ENCODE results near the gene MDM2. TPM values are rescaled to one million over a fixed set of nuclear protein-coding genes. Genes with fewer than 3 reads are reported as not detected.

MDM2 gene
- total and polyA plus RNA-seq, 2 experiments from 2014 or later: 23.7 to 70.3 TPM

GRCh38 chr12:68762691-68763090 lies 45.3 kb upstream of the MDM2 start:
- peaks cover 17% of the 10 kb centered on the region for H3K36me3 ChIP-seq
- H3K27ac ChIP-seq: no peak overlapping the region
- H3K4me1 ChIP-seq (ENCODE audit: low read depth): no peaks in the 10 kb centered on the region
- TF ChIP-seq, protein P1, sequence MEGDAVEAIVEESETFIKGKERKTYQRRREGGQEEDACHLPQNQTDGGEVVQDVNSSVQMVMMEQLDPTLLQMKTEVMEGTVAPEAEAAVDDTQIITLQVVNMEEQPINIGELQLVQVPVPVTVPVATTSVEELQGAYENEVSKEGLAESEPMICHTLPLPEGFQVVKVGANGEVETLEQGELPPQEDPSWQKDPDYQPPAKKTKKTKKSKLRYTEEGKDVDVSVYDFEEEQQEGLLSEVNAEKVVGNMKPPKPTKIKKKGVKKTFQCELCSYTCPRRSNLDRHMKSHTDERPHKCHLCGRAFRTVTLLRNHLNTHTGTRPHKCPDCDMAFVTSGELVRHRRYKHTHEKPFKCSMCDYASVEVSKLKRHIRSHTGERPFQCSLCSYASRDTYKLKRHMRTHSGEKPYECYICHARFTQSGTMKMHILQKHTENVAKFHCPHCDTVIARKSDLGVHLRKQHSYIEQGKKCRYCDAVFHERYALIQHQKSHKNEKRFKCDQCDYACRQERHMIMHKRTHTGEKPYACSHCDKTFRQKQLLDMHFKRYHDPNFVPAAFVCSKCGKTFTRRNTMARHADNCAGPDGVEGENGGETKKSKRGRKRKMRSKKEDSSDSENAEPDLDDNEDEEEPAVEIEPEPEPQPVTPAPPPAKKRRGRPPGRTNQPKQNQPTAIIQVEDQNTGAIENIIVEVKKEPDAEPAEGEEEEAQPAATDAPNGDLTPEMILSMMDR (IDR thresholded peaks at IDR 0.05; ENCODE audit: low read depth, low read length): no peak
- no peaks in the 10 kb centered on the region for H3K9me3 ChIP-seq (ENCODE audit: low read depth)
- H3K27me3 ChIP-seq: no peaks in the 10 kb centered on the region
- no peak overlapping the region for H3K4me3 ChIP-seq
- DNase-seq (ENCODE audit: low read depth in 1 of 2, low spot score in 1 of 2): no peak

GRCh38 chr12:68765696-68766095 lies 42.3 kb upstream of the MDM2 start:
- Histone ChIP-seq H3K36me3 (peaks cover 9% of the 10 kb centered on the region), H3K9me3 (ENCODE audit: low read depth) (no peaks in the 10 kb centered on the region), H3K4me3 (no peak overlapping the region), H3K4me1 (ENCODE audit: low read depth) (no peaks in the 10 kb centered on the region), H3K27ac (no peak overlapping the region), H3K27me3 (no peaks in the 10 kb centered on the region)
- TF ChIP-seq, protein P1 (IDR thresholded peaks at IDR 0.05; ENCODE audit: low read depth, low read length): no peak
- no peak for DNase-seq (ENCODE audit: low read depth in 1 of 2, low spot score in 1 of 2)

DNA sequence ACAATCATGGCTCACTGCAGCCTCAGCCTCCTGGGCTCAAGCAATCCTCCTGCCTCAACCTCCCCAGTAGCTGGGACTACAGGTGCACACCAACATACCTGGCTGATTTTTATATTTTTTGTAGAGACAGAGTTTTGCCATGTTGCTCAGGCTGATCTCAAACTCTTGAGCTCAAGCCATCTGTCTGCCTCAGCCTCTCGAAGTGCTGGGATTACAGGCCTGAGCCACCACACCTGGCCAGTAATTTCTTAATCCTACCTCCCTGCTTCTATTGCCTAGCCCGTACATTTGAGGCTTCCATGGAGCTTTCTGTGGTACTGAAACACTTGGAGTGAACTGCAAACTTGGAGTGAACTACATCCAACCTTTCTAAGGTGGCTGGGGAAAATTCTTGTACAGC lies 41.3 kb upstream of the MDM2 start:
- no peaks in the 10 kb centered on the region for H3K9me3 ChIP-seq (ENCODE audit: low read depth)
- no peak for DNase-seq (ENCODE audit: low read depth in 1 of 2, low spot score in 1 of 2)
- H3K4me3 ChIP-seq: no peak overlapping the region
- no peaks in the 10 kb centered on the region for H3K27me3 ChIP-seq
- H3K36me3 ChIP-seq: peaks cover 9% of the 10 kb centered on the region
- no peaks in the 10 kb centered on the region for H3K4me1 ChIP-seq (ENCODE audit: low read depth)
- TF ChIP-seq, protein P1 (IDR thresholded peaks at IDR 0.05; ENCODE audit: low read depth, low read length): no peak
- H3K27ac ChIP-seq: no peak overlapping the region

DNA sequence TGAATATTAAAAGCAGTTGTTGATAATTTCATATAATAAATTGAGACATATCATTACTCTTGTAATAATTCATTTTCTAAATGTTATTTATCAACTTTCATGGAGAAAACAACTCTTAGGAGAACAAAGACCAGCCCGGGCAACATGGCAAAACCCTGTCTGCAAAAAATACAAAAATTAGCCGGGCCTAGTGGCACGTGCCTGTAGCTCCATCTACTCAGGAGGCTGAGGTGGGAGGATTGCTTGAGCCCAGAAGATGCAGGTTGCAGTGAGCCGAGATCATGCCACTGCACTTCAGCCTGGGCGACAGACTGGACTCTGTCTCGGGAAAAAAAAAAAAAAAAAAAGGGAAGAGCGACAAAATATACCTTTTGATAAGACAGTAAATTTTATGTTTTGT lies 40.8 kb upstream of the MDM2 start:
- Histone ChIP-seq H3K27ac (no peak overlapping the region), H3K9me3 (ENCODE audit: low read depth) (no peaks in the 10 kb centered on the region), H3K4me3 (no peak overlapping the region), H3K27me3 (no peaks in the 10 kb centered on the region), H3K36me3 (peaks cover 9% of the 10 kb centered on the region), H3K4me1 (ENCODE audit: low read depth) (no peaks in the 10 kb centered on the region)
- DNase-seq (ENCODE audit: low read depth in 1 of 2, low spot score in 1 of 2): no peak
- TF ChIP-seq, protein P1 (IDR thresholded peaks at IDR 0.05; ENCODE audit: low read depth, low read length): no peak

DNA sequence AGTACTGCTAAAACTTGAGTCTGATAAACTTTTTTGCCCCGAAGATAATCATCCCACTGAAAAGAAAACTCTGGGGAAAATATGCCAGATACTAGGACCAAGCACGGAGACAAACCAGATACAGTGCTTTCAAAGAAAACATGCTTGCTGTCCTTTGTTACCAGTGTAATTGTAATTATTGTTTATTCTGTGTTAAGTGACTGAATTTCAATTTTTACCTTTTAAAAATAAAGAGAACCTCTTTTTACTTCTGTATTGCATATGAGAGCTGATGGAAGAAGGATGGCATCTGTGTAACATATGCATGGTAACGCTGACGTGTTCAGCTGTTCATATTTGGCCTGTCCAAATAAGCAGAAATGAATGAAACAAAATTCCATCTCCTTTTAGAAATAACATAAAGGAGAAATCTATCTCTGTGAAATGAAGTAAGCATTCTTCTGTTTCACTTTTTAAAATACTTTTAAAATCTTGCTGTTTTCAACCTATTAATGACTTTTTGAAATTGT lies 39.5 kb upstream of the MDM2 start:
- TF ChIP-seq, protein P1 (IDR thresholded peaks at IDR 0.05; ENCODE audit: low read depth, low read length): no peak
- no peaks in the 10 kb centered on the region for H3K4me1 ChIP-seq (ENCODE audit: low read depth)
- no peak overlapping the region for H3K27ac ChIP-seq
- no peak overlapping the region for H3K4me3 ChIP-seq
- H3K36me3 ChIP-seq: peaks cover 9% of the 10 kb centered on the region
- no peak for DNase-seq (ENCODE audit: low read depth in 1 of 2, low spot score in 1 of 2)
- no peaks in the 10 kb centered on the region for H3K27me3 ChIP-seq
- no peaks in the 10 kb centered on the region for H3K9me3 ChIP-seq (ENCODE audit: low read depth)

DNA sequence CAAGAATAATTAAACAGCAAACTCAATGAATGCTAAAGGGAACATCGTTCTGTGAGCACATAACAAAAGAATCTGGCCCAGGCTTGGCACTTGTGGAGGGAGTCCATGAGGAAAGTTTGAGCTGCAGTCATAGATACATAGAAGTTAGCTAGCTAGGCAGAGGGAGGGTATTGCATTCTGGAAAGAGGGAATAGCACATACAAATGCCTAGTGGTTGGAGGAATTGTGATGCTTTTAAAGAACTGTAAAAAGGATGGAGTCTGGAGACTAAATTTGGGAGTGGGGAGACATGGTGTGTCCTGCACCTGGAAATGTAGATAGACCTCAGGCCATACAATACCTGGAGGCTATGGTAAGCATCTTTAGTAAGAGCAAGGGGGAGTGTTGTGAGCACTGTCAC lies 38.0 kb upstream of the MDM2 start:
- TF ChIP-seq, protein P1 (IDR thresholded peaks at IDR 0.05; ENCODE audit: low read depth, low read length): no peak
- no peaks in the 10 kb centered on the region for H3K4me1 ChIP-seq (ENCODE audit: low read depth)
- H3K4me3 ChIP-seq: no peak overlapping the region
- H3K27ac ChIP-seq: no peak overlapping the region
- no peaks in the 10 kb centered on the region for H3K9me3 ChIP-seq (ENCODE audit: low read depth)
- peaks cover 9% of the 10 kb centered on the region for H3K36me3 ChIP-seq
- no peaks in the 10 kb centered on the region for H3K27me3 ChIP-seq
- no peak for DNase-seq (ENCODE audit: low read depth in 1 of 2, low spot score in 1 of 2)
